CD4-positive, alpha-beta T cell (primary cell): ENCODE results near the gene SPATA13. TPM values are rescaled to one million over a fixed set of nuclear protein-coding genes. Genes with fewer than 3 reads are reported as not detected.

Experiments
- ATAC-seq: fragments of 200-7000 bp; cut with Tn5 transposase; one replicate; pipeline ENCODE4 v1.10.0; 2022; ENCODE audit warnings: mild to moderate bottlenecking; ENCODE audit not compliant: poor library complexity
- CTCF ChIA-PET: fragments of 350-600 bp; sonication (Branson Sonifier 250); formaldehyde crosslinking; loops from one replicate; lab custom pipeline; 2021; ENCODE audit warnings: antibody characterized with exemption, inconsistent platforms; lab: Charles Lee
- POLR2A ChIA-PET: fragments of 350-600 bp; sonication (Branson Sonifier 250); formaldehyde crosslinking; loops from one replicate; lab custom pipeline; 2021; ENCODE audit warnings: antibody characterized with exemption, inconsistent platforms; lab: Charles Lee
- DNase-seq, 14 experiments: peaks; one replicate each; pipeline ENCODE4 v3.0.0-alpha.2; 2013 to 2020; ENCODE audit warnings: mixed read lengths in 2 of 14
- H3K27ac ChIP-seq, 2 donors: one replicate each; pipeline versions ENCODE4 v1.5.1 to v1.7.0; 2013; ENCODE audit warnings: low read length in 2 of 2, low read depth in 1 of 2, mild to moderate bottlenecking in 1 of 2
- H3K27me3 ChIP-seq, 2 experiments: 1 replicate in 1 of 2; 2 replicates in 1 of 2; pipeline versions ENCODE4 v1.6.1 to v1.7.0; 2013; ENCODE audit warnings: low read length in 2 of 2, control low read depth in 1 of 2, mild to moderate bottlenecking in 1 of 2, moderate library complexity in 1 of 2; ENCODE audit not compliant: insufficient read depth in 2 of 2, control insufficient read depth in 1 of 2
- H3K36me3 ChIP-seq: one replicate; pipeline ENCODE4 v1.6.1; 2013; ENCODE audit warnings: low read length, control low read depth; ENCODE audit not compliant: insufficient read depth
- H3K4me1 ChIP-seq: one replicate; pipeline ENCODE4 v1.6.1; 2013; ENCODE audit warnings: low read length, control low read depth; ENCODE audit not compliant: insufficient read depth
- H3K4me3 ChIP-seq: one replicate; pipeline ENCODE4 v1.5.1; 2013; ENCODE audit warnings: mild to moderate bottlenecking, low read length, moderate library complexity
- H3K9me3 ChIP-seq, 2 experiments: 1 replicate in 1 of 2; 2 replicates in 1 of 2; pipeline versions ENCODE4 v1.6.1 to v1.7.0; 2013; ENCODE audit warnings: low read length in 2 of 2, mild to moderate bottlenecking in 2 of 2, control low read depth in 1 of 2, moderate library complexity in 1 of 2; ENCODE audit not compliant: control insufficient read depth in 1 of 2, insufficient read depth in 1 of 2
- H3K27ac Mint-ChIP-seq: one replicate; pipeline ENCODE4 v1.8.0; 2020; ENCODE audit warnings: mixed read lengths
- H3K27me3 Mint-ChIP-seq: one replicate; pipeline ENCODE4 v1.8.0; 2021; ENCODE audit warnings: mixed read lengths
- H3K36me3 Mint-ChIP-seq: one replicate; pipeline ENCODE4 v1.8.0; 2021; ENCODE audit warnings: low read depth, mixed read lengths
- H3K4me1 Mint-ChIP-seq: one replicate; pipeline ENCODE4 v1.8.0; 2021; ENCODE audit warnings: low read depth, mixed read lengths
- H3K4me3 Mint-ChIP-seq: one replicate; pipeline ENCODE4 v1.8.0; 2020; ENCODE audit warnings: mild to moderate bottlenecking, mixed read lengths
- H3K9me3 Mint-ChIP-seq: one replicate; pipeline ENCODE4 v1.8.0; 2020; ENCODE audit warnings: mixed read lengths
- CTCF ChIP-seq: fragments of 200-600 bp; IDR thresholded peaks from one replicate; pipeline ENCODE4 v1.8.0; 2022; ENCODE audit warnings: antibody characterized with exemption, mild to moderate bottlenecking
- intact Hi-C, 2 experiments: fragments of 100-400 bp; cut with DNase I in 1 of 2; cut with micrococcal nuclease in 1 of 2; formaldehyde crosslinking; loops; one replicate each; pipeline versions ENCODE4 v1.15.1 to v1.9.0; 2023 to 2025; cut with DNase I, micrococcal nuclease
- total RNA-seq, 174 experiments: library from RNA in 2 of 174; stranded (reverse) in 2 of 174; gene quantifications; one replicate each; pipeline ENCODE4 v1.2.3 and lab custom pipeline; 2021 to 2026

Gene SPATA13
- total RNA-seq, 2 experiments from 2014 or later = 87.7 to 94.6 TPM

GRCh38 chr13:24192811-24193162 lies 32.3 kb downstream of the SPATA13 start:
- Histone ChIP-seq H3K4me3 (no peak overlapping the region), H3K27me3 (no peaks in the 10 kb centered on the region), H3K9me3 (no peaks in the 10 kb centered on the region), H3K4me1 (no peaks in the 10 kb centered on the region), H3K27ac (no peak overlapping the region), H3K36me3 (no peaks in the 10 kb centered on the region)
- CTCF ChIA-PET = interaction anchor here (0.5 kb wide), 1 partner anchor 20 kb away, joined by 3 read pairs; no protein-coding TSS in a partner anchor
- POLR2A ChIA-PET = no interaction called here
- no peaks in the 10 kb centered on the region for H3K36me3 Mint-ChIP-seq
- no peak for DNase-seq
- no peak for TF ChIP-seq CTCF
- intact Hi-C loops = no loop called here
- H3K4me3 Mint-ChIP-seq = no peak overlapping the region
- H3K9me3 Mint-ChIP-seq = peaks cover 2% of the 10 kb centered on the region
- no peaks in the 10 kb centered on the region for H3K4me1 Mint-ChIP-seq
- no peak overlapping the region for H3K27ac Mint-ChIP-seq
- ATAC-seq = no peak
- H3K27me3 Mint-ChIP-seq = no peaks in the 10 kb centered on the region

- DNase-seq = no peak
- Mint-ChIP-seq H3K27me3 (no peaks in the 10 kb centered on the region), H3K4me1 (no peaks in the 10 kb centered on the region), H3K27ac (no peak overlapping the region), H3K9me3 (no peaks in the 10 kb centered on the region), H3K4me3 (no peak overlapping the region), H3K36me3 (no peaks in the 10 kb centered on the region)
- no peak for ATAC-seq
- intact Hi-C loops = no loop called here
- POLR2A ChIA-PET = no interaction called here
- Histone ChIP-seq H3K9me3 (no peaks in the 10 kb centered on the region), H3K27ac (no peak overlapping the region), H3K4me3 (no peak overlapping the region), H3K36me3 (no peaks in the 10 kb centered on the region), H3K4me1 (no peaks in the 10 kb centered on the region), H3K27me3 (no peaks in the 10 kb centered on the region)
- CTCF ChIA-PET = no interaction called here
- TF ChIP-seq CTCF = no peak
These were observed 33.9 kb downstream of the SPATA13 start for GRCh38 chr13:24194447-24194846.

GRCh38 chr13:24195626-24196025 lies 35.1 kb downstream of the SPATA13 start:
- no peak overlapping the region for H3K27ac Mint-ChIP-seq
- ChIA-PET CTCF (no interaction called here), POLR2A (no interaction called here)
- Histone ChIP-seq H3K36me3 (no peaks in the 10 kb centered on the region), H3K4me1 (no peaks in the 10 kb centered on the region), H3K27ac (no peak overlapping the region), H3K9me3 (no peaks in the 10 kb centered on the region), H3K4me3 (no peak overlapping the region), H3K27me3 (no peaks in the 10 kb centered on the region)
- ATAC-seq (no peak), DNase-seq (no peak)
- H3K4me3 Mint-ChIP-seq = no peak overlapping the region
- no peak for TF ChIP-seq CTCF
- no peaks in the 10 kb centered on the region for H3K36me3 Mint-ChIP-seq
- no peaks in the 10 kb centered on the region for H3K4me1 Mint-ChIP-seq
- no peaks in the 10 kb centered on the region for H3K9me3 Mint-ChIP-seq
- intact Hi-C loops = no loop called here
- H3K27me3 Mint-ChIP-seq = no peaks in the 10 kb centered on the region
